ENCODE results near the gene NPPB.

The NPPB gene

DNA sequence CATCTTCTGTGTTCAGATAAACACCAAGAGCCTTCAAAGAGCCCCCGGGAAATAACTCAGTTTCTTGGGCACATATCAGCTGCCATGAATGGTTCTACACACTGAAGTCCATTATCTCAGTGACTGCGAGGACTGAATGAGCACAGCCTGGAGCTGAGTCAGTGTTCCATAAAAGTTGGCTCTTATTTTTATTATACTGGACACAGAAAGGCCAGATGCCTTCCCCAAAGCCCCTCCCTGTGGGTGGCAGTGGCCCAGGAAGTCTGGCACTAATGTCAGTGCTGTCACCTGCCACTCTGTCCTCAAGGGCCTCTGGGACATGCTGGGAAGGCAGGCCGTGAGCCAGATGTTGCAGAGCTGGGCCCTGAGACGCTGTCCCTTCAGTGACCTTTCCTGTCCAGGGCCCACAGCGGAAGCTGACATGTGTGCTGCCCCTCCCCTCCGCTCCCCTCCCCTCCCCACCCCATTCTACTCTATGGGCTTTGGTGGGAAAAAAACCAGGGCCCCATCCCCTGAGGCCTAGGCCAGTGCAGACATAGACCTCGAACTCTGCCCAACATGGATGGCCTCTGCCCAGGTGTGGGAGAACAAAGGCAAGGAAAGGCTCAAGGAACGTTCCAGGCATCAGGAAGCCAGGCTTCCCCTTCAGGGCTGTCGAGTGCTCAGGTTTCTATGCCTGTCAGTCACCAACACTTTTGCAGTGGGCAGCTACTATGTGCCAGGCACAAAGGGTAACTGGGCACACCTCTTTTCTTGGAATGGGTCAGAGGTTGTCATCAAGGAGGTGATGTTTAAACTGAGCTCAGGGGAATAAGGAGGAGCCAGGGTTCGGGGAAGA lies 22.4 kb upstream of the NPPB start:
- DNase-seq (ENCODE audit: low spot score) = no peak

DNA sequence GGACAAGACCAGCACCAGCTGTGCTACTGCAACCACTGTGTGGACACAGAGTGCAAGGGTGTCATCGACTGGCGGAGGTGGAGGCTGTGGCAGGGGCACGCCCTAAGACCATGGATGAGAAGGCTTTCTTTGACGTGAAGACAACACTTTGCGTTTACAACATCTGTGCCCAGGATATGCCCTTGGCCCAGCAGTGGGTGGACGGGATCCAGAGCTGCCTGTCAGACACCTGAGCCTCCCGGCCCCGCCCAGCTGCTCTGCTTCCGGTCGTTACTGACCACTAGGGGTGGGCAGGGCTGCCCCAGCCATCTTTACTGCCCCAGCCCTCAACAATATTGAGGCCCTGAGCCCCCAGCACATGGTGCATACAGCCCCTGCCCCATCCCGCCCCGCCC lies 21.4 kb upstream of the NPPB start:
- DNase-seq (ENCODE audit: low spot score) = no peak

DNA sequence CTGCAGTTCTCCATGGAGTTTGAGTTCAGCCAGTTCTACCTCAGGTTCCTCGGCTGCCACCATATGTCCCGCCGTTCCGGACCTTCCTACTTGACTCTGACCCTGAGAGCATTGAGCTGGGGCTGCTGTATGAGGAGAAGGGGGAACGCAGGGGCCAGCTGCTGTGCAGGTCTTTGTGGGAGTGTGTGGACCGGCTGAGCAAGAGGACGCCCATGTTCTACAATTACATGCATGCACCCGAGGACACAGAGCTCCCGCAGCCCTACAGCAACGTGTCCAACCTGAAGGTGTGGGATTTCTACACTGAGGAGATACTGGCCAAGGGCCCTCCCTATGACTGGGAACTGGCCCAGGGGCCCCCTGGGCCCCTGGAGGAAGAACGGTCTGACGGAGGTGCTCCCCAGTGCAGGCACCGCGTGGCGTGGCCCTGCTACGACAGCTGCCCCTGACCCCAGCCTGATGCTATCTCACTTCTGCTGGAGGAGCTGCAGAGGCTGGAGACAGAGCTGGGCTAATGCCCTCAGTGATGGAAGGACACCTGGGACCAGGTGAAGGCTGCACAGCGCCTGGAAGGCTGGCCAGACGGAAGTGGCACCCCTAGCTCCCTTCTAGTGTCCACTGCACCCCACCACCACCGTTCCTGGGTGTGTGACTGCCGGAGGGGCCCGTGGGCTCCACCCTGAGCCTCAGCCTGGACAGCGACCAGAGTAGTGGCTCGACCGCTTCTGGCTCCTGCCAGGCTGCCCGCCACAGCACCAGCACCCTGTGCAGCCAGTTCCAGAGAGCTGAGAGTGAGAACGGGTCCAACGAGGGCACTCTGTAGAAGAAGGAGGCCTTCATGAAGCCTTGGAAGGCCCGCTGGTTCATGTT lies 20.8 kb upstream of the NPPB start:
- DNase-seq (ENCODE audit: low spot score) = no peak

DNA sequence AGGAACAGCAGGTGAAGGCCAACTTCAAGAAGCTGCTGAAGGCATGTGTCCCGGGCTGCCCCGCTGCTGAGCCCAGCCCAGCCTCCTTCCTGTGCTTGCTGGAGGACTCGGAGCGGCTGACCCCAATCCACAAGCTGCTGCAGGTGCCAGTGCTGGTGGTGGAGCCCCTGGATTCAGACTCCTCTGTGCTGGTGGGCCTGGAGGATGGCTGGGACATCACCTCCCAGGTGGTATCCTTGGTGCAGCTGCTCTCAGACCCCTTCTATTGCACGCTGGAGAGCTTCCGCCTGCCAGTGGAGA lies 20.1 kb upstream of the NPPB start:
- DNase-seq (ENCODE audit: low spot score) = no peak

DNA sequence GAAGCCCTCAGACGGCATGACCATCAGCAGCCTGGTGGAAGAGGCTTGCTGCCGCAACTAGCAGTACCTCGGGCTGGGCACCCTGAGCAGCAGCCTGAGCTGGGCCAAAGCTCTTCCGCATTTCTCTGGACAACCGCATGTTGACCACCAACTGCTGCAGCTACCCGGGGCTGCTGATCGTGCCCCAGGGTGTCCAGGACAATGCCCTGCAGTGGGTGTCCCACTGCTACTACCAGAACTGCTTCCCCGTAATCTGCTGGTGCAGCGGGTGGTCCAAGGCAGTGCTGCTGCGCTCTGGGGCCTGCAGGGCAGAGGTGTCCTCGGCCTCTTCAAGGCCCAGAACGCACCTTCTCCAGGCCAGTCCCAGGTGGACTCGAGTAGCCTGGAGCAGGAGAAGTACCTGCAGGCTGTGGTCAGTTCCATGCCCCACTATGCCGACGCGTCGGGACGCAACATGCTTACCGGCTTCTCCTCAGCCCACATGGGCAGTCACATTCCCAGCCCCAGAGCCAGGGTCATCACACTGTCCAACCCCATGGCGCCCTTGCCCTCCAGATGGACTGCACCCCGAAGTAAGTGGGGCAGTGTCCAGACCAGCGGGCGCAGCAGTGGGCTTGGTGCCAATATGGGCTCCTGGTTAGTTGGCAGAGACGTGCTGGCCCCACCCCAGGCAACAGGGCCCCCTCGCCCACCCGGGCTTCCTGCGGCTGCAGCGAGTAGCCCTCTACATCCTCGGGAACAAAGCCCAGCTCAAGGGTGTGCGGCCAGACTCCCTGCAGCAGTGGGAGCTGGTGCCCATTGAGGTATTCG lies 19.5 kb upstream of the NPPB start:
- no peak for DNase-seq (ENCODE audit: low spot score)

DNA sequence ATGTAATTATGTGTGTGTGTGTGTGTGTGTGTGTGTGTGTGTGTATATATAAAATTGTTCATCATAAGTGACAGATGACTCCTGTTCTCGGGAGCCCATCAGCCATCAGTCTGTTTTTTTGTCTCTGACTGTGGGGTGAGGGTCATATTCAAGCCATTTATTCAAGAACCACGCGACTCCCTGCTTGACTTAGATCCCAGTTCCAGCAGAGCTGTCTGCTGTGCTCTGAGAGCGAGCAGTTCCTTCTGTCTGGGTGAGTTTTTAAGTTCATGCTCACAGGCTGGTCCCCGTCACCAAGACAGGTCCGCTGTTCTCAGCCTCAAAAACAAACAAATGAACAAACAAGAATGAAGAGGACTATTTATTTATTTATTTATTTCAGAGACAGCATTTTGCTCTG lies 18.3 kb upstream of the NPPB start:
- no peak for DNase-seq (ENCODE audit: low spot score)

DNA sequence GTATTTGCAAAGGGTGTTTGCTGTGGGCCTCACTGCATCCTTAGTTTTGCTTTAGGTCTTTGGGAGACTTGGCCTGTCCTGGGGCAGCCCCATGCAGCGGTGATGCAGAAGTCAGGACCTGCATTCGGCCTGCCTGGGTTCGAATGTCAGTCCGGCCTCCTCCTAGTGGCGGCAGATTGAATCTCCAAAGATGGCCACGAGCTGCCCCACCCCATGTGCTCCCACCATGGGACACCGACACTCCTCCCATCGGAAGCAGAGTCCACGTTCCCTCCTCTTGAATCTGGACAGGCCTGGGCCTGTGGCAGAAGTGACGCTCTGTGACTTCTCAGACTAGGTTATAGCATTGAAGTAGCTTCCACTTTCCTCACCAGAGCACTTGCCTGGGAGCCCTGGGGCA lies 16.3 kb upstream of the NPPB start:
- no peak for DNase-seq (ENCODE audit: low spot score)

DNA sequence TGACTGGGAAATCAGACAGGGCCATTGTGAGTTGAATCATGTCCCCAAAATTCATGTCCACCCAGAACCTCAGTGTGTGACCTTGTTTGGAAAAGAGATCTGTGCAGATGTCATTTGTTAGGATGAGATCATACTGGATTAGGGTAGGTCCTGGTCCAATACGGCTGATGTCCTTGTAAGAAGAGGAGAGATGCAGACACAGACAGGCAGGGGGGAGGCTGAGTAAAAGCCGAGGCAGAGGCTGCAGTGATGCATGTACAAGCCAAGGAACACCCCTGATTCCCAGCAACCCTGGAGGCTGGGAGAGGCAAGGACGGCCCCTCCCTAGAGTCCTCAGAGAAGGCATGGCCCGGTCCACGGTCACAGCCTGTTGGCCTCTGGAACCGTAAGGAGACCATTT lies 15.9 kb upstream of the NPPB start:
- DNase-seq (ENCODE audit: low spot score) = no peak

DNA sequence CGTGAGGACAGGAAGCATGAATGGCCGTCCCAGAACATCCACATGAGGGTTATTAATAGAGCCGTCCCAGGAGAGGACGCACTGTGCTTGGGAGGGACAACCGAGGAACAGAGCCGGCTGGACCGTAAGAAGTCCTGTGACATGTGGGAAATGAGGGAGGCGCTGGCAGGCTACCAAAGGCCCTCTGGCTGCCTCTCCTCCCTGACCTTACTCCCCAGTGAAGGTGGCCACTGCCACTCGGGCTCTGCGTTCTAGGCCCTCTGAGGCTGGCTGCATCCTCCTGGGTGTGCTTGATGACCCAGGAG lies 15.5 kb upstream of the NPPB start:
- no peak for DNase-seq (ENCODE audit: low spot score)

DNA sequence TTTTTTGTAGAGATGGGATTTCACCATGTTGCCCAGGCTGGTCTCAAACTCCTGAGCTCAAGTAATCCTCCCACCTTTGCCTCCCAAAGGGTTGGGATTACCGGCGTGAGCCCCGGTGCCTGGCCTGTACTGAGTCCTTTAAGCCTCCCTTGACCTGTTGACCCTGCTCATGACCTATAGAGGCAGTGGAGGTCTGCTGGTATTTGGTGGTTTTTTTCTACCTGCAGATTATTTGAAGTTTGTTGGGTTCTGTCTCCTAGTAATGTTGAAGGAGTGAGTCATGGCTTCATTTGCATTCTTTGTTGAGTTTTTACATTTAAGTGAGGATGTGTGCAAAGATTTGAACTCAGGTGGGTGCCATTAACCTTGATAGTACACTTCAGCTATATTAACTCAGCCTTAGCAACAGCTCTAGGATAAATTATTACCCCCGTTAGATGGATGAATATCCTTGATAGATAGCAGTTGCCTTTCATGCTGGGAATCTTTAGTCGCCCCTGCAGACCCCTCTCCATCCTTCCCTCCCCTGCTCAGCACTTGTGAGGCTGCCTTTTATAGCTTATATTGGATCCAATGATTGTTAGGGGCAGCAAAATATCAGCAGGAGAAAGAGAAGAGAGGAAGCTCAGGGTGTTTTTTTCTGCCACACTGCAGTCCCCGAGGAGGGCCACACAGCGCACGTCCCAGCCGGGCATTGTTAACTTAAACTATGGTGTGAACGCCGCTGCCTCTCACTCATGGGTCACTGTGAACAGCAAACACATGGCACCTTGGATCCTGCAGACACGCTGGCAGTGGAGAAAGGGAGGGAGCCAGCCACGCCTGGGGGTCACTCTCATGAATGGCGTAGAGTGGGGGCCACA lies 14.9 kb upstream of the NPPB start:
- no peak for DNase-seq (ENCODE audit: low spot score)

DNA sequence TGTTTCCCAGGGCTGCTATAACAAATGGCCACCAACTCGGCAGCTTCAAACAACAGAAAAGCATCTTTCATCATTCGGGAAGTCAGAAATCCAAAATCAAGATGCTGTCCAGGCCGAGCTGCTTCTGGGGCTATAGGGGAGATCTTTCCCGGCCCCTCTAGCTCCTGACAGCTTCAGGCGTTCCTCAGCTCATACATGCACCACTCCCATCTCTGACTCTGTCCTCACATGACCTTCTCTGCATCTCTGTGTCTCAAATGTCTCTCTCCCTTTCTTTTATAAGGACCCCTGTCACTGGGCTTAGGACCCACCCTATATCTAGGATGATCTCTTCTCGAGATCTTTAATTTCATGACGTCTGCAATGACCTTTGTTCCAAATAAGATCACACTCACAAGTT lies 13.8 kb upstream of the NPPB start:
- no peak for DNase-seq (ENCODE audit: low spot score)

DNA sequence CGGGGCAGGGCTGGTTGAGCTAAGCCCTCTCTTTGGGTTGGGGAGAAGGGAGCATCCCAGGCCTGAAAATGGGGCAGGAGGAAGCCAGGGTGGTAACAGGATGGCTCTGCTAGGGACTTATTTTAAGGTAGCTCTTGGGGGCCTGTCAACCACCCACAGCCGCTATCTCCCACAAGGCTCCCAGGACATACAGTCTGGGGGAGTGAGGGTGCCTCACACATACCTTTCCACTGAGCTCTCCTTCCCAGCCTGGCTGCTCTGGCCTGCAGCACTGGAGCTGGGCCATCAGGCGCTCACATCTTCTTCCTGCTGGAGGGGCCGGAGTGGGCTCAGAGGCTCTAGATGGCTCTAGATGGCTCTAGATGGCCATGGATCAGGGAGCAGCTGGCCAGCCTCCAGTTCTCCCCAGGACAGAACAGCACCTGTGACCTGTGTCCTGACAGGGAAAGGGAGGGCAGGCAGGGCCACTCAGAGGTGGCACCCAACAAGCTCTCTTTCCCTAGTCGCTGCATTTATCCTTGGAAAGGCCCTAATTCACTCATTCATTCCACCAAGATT lies 11.0 kb upstream of the NPPB start:
- DNase-seq (ENCODE audit: low spot score) = no peak

DNA sequence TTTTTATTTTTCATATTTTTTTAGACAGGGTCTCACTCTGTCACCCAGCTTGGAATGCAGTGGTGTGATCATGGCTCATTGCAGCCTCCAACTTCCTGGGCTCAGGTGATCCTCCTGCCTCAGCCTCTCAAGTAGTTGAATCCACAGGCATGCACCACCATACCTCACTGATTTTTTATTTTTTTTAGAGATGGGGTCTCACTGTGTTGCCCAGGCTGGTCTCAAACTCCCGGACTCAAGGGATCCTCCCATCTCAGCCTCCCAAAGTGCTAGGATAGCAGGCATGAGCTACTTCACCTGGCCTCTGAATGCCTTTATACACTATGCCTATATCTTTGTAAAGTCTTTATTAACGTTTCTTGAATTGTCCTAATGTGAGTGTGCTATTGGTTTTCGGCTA lies 10.4 kb upstream of the NPPB start:
- no peak for DNase-seq (ENCODE audit: low spot score)

DNA sequence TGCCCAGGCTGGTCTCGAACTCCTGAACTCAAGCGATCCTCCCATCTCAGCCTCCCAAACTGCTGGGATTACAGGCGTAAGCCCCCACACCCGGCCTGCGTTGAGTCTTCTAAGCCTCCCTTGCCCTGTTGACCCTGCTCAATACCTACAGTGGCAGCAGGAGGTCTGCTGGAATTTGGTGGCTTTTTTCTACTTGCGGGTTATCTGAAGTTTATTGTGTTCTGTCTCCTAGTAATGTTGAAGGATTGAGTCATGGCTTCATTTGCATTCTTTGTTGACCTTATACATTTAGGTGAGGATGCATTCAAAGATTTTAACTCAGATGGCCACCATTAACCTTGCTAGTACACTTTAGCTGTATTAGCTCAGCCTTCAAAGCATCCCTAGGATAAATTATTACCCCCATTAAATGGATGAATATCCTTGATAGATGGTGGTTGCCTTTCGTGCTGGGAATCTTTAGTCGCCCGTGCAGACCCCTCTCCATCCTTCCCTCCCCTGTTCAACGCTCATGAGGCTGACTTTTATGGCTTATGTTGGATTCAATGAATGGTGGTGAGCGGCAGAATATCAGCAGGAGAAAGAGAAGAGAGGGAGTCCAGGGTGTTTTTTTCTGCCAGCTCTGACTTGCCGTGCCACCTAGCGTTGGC lies 9.7 kb upstream of the NPPB start:
- DNase-seq (ENCODE audit: low spot score) = no peak

DNA sequence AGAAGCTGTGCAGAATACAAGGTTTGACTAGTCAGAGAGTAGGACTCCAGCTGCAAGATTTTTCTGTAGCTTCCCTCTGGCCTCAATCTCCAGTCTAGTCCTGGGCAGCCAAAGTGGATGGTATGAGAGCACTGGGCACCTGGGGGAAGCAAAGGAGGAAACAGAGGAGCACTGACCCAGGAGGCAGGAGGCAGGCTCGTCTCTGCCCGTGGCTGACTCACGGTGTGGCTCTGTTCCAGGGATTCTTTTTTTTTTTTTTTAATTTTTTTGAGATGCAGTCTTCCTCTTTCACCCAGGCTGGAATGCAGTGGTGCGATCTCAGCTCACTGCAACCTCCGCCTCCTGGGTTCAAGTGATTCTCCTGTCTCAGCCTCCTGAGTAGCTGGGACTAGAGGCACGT lies 4.1 kb upstream of the NPPB start:
- DNase-seq (ENCODE audit: low spot score) = no peak

DNA sequence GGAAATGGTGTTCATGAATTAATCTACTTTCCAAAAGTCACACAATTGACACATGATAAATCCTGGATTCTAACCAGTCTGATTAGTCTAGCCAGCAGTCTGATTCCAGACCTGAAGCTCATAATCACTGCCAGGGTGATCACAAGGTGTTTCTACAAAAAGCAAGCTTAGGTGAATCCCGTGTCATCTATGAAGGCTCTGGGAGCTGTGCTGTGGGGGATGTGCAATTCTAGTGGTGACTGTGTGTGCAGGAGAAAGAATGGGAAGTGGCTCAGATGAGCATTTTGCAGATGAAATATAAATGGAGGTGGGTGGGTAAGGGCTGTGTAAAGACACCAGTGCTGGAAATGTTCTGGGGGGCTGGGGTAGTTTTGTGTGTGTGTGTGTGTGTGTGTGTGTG lies 1.8 kb upstream of the NPPB start:
- no peak for DNase-seq (ENCODE audit: low spot score)

DNA sequence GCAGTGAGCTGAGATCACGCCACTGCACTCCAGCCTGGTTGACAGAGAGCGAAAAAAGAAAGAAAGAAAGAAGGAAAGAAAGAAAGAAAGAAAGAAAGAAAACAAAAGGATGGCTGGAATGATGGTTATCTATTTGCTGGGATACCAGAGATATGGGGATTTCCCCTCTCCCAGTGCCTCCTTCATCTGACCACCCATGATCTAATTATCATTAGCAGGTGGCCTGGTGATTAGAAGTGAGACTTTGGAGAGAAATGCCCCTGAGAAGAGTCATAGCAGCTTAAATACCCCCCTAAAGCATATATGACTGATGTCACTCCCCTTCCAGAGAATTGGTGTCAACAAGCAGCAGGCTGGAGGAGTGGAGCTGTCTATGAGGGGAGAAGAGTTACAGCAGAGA lies 1.3 kb upstream of the NPPB start:
- DNase-seq (ENCODE audit: low spot score) = no peak

DNA sequence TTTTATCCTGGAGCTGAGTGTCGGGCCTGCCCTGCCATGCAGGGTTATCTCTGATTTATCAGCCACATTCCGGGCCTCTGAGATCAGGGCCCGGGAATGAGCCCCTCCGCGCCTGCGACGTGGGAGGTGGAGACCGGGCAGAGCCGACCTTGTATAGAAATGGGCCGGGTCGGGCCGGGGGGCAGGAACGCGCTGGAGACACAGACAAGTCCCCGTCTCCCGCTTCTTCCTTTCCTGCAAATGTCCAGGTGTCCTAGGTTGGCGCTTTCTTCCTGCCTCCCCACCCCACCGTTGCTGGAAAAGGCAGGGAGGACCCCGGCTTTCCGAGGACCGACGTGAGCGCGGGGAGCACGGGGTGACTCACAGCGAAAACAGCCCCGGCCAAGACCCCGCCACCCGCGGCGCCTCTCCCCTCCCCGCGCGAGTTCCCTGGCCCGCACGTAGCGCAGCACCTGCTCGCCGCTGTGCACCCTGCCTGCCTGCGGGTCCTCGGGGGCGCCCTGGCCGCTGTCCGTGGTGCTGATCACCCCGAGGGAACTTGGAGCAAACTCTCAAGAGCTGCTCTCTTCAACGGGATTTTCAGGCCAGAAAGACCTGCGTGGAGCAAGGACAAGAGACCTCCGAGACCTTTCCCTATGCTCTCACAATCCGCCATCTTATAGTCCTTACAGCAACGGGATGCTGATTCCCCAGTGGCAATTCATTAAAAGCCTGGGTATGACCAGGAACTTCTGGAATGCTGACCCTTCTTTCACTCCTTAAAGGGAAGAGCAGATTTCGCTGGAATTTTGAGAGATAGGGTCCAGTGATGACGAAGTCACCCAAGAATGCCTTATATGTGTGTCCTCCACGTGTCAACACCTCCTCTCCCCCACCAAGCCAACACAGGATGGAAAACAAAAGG lies 475 bp upstream of the NPPB start:
- DNase-seq (ENCODE audit: low spot score) = peak; percentile 48

DNA sequence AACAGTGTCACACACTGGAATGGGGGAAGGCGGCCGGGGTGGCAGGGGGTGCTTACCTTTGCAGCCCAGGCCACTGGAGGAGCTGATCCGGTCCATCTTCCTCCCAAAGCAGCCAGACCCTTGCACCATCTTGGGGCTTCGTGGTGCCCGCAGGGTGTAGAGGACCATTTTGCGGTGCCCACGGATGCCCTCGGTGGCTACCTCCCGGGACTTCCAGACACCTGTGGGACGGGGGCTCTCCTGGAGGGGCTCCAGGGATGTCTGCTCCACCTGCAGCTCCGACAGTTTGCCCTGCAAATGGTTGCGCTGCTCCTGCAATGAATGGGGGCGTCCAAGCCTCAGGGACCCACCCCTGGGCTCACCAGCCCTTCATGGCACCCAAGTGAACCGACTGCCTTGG lies 587 bp downstream of the NPPB start:
- DNase-seq (ENCODE audit: low spot score) = no peak

DNA sequence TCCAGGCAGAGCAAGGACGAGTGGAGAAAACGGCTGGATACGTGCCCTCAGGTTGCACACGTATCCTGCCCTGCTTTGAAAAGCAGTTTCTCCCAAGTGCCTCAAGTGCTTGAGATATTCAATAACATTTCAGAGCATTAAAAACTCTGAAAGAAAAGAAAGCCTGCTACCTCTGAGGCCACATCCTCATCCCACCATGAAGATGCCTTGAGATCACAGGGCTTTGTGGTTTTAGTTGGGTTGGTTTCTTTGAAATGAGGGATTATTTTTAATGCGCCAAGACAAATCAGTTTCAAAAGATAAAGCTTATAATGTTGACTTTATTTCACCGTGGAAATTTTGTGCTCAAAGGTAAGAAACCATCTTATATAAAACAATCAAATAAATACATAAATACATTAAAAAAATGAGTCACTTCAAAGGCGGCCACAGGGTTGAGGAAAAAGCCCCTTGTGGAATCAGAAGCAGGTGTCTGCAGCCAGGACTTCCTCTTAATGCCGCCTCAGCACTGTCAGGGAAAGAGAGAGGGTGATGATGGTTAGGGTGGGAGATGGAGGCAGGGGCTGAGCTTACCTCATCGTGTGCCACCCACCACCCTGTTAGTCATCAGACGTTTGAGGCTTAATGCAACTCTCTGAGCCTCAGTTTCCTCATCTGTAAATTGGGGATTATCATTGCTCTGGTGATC lies 1.4 kb downstream of the NPPB start:
- DNase-seq (ENCODE audit: low spot score) = no peak

Measured in activated CD4-positive, alpha-beta T cell treated with anti-CD3 and anti-CD28 coated beads, Interleukin-2, Interleukin-4, amounts not matched to agents 100 ng/mL and 50 ng/mL, durations not matched to agents 16 hours and 8 hours (primary cell).